Esophagus mucosa (tissue), 1 donor: ENCODE results near the gene PRR33. TPM values are rescaled to one million over a fixed set of nuclear protein-coding genes. Genes with fewer than 3 reads are reported as not detected.
A peak's percentile ranks its signal among the peaks of the same experiment; 100 is the strongest.

Experiments used
- ATAC-seq: fragments of 200-7000 bp; cut with Tn5 transposase; one replicate; pipeline ENCODE4 v1.9.1; 2020
- total RNA-seq: library from RNA; stranded (reverse); gene quantifications from one replicate; pipeline ENCODE4 v1.2.4, GENCODE V29; 2023
- donor health status: DM: yes; HTN: yes; CAD: no.

Gene PRR33
- total RNA-seq, 1 donor from 2014 or later, result not detected

DNA sequence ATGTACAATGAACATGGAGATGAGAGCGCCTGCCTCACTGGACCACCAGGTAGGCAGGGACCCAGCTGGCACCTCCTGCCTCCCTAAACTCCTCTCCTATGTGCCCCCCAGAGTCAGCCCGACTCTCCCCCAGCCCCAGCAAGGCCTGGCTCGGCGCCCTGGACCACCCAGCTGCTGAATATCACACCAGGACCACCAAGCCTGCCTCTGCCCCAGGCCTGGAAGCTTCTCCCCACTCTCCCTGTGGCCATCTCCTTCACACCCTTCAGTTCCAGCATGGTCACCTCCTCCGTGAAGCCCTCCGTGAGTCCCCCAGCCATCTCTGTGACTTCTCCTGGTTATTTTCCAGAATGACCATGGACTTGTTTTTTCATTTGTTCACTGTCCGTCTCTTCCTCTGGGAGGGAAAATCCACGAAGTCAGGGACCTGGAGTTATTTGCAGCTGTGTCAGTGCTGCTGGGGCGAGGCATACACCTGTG, 45.2 kb downstream of the PRR33 start:
- ATAC-seq, result no peak

DNA sequence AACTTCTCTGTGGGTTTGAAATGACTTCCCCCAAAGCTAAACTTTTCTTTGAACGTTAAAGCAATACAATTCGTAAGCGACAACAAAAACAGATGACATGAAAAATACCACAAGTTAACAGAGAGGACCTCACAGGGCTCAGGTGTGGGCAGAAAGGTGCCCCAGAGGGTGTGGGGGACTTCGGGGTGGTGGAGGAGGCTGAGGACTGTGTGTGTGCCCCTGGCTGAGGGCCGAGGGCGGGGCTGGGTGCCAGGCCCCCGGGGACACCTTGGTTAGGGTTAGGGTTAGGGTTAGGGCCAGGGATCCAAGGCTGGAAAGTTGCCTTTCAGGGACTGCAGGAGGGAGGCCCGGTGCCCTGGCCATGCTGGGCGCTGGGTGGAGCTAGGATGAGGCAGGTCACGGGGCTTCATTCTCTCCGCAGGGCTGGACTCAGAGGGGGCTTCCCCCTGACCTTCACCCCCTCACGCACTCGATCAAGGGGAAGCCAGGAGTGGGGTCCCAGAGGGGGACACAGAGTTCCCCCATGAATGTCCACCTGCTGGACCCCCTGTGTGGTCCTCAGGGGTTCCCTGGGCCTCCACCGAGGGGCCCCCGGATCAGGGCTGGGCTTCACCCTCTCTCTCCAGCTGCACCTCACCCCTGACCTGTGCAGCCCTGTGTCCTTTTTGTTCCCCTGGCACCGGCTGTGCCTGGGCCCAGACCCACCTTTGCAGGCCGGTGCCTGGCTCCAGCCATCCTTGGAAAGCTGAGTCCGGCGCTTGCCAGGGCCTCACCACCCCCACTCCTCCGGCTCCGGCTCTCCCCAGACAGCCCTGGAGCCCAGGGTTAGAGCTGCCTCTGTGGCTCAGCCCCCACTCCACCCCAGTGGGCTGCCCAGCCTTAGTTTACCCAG, 45.9 kb downstream of the PRR33 start:
- no peak for ATAC-seq

DNA sequence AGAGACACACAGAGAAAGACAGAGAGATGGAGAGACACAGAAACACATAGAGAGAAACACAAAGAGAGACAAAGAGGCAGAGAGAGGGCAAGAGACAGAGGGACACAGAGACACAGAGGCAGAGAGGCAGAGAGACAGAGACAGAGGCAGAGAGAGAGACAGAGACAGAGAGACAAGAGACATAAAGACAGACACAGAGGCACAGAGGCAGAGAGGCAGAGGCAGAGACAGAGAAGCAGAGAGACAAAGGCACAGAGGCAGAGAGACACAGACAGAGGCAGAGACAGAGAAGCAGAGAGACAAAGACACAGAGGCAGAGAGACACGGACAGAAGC, 46.6 kb downstream of the PRR33 start:
- no peak for ATAC-seq

DNA sequence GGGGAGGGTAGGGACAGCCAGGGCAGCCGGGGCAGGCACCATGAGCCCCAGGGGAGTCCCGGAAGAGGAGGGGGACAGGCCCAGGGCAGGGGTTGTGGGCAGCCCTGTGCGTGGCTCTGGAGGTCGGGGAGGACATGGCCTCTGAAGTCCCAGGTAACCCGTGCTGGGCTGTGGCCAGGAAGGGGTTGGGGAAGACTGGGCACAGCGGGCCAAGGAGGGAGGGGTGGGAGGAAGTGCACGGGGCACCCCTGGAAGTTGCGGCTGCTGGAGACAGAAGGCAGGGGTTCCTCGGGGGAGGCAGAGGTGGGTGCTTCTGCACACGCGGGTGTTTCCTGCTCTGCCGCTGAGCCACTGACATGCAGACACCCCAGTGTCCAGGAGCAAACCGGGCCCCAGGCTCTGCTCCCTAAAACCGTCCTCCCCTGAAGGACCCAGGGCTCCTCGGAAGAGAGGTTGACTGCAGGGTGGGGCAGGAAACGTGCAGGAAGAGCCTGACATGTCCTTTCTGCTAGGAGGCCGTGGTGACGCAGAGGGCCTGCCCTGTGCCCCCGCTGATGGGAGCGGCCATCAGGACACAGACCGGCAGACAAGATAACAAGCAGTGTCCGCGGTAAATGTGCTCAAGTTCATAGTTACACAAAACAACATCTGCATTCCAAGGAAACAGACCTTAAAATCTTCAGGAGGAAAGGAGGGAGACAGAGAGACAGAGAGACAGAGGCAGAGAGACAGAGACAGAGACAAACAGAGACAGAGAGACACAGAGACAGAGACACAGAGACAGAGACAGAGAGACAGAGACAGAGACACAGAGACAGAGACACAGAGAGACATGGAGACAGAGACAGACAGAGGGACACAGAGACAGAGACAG, 47.2 kb downstream of the PRR33 start:
- no peak for ATAC-seq

DNA sequence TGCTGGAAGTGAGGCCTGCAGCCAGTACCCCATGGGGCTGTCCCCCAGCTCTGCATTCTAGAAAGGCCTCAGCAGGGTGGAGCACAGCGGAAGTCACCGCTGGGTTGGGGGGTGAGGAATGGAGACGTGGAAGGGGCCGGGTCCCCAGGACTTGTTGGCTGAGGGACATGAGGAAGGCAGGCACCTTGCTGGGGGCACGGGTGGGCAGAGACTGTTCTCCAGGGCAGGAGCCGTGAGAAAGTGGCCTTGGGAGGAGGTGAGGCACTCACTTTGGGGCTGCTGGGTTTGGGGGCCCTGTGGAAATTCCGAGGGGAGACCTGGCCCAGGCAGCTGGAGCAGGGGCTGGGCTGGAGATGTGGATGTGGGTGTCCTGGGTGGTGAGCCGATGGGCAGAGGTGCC, 47.9 kb downstream of the PRR33 start:
- ATAC-seq, result no peak

DNA sequence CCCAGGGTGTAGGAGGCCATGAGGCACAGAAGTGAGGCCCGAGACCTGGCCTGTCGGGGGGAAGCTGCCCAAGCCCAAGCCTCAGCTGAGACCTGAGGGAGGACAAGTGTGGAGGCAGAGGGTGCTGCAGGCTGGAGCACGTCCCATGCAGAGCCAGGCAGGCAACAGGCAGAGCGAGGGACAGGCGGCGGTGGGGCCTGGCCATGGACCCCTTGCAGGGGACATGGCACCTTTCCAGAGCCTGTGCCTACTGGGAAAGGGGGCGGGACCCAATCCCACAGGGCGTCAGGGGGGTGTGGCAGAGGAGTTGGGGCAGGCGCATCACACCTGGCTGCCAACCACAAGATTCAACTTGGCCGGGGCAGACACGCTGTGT, 48.6 kb downstream of the PRR33 start:
- peak; percentile 15 for ATAC-seq

DNA sequence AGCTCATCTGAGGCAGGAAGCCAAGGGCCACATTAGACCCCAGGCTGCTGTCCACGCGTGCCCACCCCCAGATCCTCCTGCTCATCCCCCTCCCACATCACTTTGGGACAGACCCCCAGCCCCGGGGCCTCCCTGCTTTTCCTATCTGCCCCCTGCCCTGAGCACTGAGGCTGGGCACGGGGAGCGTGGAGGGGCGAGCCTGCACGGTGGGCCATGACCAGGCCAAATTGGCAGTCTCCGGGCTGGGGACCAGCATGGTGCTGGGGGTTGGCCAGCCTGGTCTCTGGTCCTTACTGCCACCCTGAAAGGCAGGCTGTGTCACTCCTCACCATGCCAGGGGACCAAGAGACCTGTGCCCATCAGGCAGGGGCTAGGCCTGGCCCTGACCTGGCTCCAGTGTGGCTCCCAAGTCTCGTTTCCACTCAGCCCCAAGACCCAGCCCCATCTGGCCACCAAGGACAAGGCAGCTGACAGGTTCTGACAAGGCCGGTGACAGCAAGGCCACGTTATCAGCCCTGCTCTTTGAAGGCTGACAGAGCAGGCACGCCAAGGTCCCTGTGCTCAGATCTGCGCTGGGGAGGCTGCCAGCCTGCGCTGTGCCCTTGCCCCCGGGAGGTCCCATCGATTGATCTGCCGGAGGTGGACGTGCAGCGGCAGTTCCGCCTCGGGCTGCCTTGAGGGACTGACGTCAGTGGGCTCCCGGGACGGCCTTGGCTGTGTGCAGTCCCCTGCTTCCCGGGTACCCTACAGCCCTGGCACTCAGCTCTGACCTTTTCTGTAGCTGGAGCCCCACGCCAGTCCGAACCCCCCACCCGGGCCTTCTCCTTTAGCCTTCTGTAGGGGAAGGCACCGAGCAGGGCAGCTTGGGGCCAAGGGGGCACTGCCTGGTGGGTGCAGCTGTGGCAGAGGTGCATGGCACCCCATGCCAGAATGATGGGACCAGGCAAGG, 49.3 kb downstream of the PRR33 start:
- ATAC-seq, result no peak

DNA sequence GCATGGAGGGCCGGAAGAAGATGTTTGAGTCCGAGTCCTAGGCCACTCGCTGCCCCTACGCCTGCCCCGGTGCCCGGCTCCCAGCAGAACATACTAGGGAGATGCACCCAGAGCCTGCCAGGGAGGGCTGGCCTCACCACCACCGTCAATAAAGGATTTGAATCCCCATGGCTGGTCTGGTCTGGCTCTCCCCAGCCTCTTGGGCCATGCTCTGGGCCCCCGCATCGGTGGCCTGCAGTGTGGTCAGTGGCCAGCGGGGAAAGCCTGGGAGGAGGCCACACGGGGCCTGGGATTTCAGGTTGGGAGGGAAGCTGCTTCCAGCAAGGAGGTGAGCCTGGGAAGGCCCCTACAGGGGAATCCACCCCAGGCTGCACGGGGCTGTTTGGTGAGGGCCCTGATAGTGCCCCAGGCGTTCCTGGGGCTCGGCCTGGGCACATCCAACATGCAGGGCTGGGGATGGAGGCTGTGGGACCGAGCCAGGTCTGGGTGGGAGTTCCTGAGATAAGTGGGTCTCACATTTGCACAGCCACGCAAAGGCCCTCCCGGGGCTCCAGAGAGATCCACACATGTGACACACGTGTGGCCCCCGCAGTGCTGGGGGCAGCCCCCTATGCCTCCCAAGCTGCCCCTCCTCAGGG, 50.1 kb downstream of the PRR33 start:
- no peak for ATAC-seq

DNA sequence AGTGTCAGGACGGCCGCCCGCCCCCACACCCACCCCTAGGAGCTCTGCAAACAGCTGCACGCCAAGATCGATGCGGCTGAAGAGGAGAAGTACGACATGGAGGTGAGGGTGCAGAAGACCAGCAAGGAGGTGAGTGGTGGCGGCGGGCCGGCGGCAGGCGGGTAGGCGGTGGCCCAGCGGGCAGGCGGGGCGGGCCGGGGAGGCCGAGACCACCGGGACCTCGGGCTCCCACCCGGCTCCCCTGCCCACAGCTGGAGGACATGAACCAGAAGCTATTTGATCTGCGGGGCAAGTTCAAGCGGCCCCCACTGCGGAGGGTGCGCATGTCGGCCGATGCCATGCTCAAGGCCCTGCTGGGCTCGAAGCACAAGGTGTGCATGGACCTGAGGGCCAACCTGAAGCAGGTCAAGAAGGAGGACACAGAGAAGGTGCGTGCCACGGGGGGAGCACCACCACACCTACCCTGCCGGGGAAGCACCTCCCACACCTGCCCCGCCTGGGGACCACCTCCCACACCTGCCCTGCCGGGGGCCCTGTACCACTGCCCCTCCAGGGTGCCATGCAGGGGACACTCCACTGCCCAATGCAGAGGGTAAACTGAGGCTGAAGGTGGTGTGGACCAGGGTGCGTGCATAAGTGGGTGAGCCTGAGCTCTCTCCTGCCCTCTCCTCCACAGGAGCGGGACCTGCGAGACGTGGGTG, 50.8 kb downstream of the PRR33 start:
- ATAC-seq, result no peak

DNA sequence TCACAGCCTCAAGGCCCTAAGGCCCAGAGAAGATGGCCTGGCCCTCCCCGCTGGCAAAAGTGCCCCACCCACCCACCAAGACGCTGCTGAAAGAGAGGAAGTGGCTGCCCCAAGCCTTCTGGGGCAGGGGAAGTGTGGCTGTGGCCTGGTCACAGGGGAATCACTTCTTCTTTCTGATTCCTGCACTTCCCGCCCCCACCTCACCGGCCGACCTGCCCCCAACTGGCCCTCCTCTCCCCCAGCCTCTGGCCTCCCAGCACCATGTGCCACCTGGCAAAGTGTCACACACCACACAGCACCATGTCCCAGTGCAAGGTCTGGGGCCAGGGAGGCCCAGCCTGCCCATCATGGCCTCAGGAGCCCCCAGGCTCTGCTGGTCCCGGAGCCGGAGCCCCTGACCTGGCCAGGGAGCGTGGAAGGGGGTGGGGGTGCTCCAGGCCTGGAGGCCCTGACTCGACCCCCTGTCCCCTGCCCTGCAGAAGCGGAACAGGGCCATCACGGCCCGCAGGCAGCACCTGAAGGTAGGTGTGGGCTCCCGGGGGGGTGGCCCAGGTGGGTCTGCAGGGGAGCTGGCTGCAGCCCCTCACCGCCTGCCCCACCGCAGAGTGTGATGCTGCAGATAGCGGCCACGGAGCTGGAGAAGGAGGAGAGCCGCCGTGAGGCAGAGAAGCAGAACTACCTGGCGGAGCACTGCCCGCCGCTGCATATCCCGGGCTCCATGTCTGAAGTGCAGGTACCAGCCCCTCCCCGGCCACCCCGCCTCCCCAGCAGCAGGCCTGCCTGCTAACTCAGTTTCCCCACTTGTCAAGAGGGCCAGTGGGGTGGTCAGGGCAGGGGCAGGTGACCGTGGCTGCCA, 51.5 kb downstream of the PRR33 start:
- ATAC-seq, result peak; percentile 3

DNA sequence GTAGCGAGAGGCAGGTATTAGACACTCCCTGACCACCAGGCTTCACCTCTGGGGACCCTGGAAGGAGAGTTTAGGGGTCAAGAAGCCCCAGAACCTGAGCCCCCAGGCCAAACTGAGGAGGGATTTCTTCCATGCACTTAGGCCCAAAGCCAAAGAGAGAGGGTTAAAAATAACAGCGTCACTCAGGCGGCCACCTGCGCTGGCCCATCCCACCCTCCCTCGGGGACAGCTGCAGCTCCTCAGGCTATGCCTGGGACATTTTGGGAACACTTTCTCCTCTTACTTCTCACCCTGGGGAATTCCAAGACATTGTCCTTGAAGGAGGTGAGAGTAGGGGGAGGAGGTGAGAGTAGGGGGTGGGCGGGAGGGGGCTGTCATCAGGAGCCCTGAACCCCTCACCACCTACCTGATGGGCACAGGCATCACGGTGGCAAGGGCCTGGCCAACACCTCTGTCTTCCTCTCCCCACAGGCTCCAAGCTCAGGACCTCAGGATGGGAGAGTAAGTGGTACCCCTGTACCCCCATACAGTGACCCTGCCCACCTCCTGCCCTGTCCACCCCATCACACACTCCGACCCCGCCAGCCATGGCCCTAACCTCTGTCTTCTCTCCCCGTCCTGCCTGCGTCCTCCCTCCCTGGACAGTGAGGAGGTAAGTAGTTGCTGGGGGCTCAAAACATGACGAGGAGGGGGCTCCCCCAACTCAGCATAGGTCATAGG, 52.3 kb downstream of the PRR33 start:
- ATAC-seq, result no peak

DNA sequence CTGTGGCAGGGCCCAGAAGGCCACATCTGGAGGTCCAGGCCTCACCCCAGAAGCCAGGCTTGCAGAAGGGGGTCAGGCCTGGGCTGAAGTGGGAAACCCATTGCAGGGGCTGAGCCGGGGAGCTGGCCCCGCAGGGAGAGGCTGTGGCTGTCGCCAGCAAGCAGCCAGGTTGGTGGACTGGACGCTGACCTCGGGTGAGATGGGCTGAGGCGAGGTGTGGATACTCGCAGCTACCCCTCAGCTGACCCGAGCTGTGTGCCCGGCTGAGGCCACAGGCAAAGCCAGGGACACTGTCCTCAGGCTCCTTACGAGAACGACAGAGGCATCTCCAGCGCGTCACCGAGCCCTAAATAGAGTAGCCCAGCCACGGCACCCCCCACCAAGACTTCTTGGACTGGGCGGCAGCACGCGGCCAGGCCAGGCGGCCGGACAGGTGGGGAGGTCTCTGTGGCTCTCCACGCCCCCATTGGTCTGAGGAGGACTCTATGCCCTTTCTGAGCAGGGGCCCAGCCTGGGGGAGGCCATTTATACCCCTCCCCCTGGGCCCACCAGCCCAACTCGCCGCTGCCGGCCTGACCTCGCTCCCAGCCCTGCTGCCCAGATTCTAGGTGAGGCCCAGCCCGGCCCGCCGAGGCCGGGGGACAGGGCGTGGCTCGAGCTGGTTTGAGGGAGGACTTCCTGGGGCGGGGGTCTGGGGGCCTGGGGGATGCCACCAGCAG, 53.1 kb downstream of the PRR33 start, which contains the start of gene TNNI2:
Gene TNNI2 (plus strand): TSS at position 556 of the 719 bp plus-strand sequence. CDS start 716 bp downstream, outside the sequence.
- ATAC-seq, result no peak

Other genes with a start within 250 kb of the PRR33 start
- not detected for gene KRTAP5-6, start 194.7 kb downstream of the PRR33 start, total RNA-seq
- gene IFITM10, start 141.3 kb downstream of the PRR33 start, total RNA-seq, result 0.96 TPM
- 583 TPM for gene CTSD, start 128.0 kb downstream of the PRR33 start, total RNA-seq
- gene SYT8, start 56.9 kb downstream of the PRR33 start, total RNA-seq, result 22.4 TPM
- gene TNNI2, start 52.9 kb downstream of the PRR33 start, total RNA-seq, result 4.4 TPM
- 18.8 TPM for gene LSP1, start 38.8 kb downstream of the PRR33 start, total RNA-seq
- 0.40 TPM for gene TNNT3, start 27.8 kb upstream of the PRR33 start, total RNA-seq
- 44.4 TPM for gene MRPL23, start 55.4 kb upstream of the PRR33 start, total RNA-seq
- 6.5 TPM for gene H19, start 105.9 kb upstream of the PRR33 start, total RNA-seq
- 1.6 TPM for gene IGF2, start 247.5 kb upstream of the PRR33 start, total RNA-seq